BJ (cell line): ENCODE measurements around the gene CAPN15. TPM values are rescaled to one million over a fixed set of nuclear protein-coding genes. Genes with fewer than 3 reads are reported as not detected.

ENCODE experiments used
- CTCF ChIA-PET: fragments of 350-600 bp; formaldehyde crosslinking; extraction: SDS; loops from one replicate; lab custom pipeline; 2021; ENCODE audit warnings: antibody characterized with exemption, inconsistent platforms; lab: Yijun Ruan, JAX
- POLR2A ChIA-PET: fragments of 300-600 bp; sonication (Branson Sonifier 250); formaldehyde crosslinking; extraction: SDS; loops from one replicate; lab custom pipeline; 2021; ENCODE audit warnings: antibody characterized with exemption; lab: Charles Lee
- DNase-seq: peaks from one replicate; pipeline ENCODE4 v3.0.0-alpha.2; 2011; ENCODE audit warnings: low read depth
- H3K27me3 ChIP-seq: 2 replicates; pipeline ENCODE4 v1.6.0; 2011; ENCODE audit warnings: low read length; ENCODE audit not compliant: control insufficient read depth, insufficient read depth
- H3K36me3 ChIP-seq: 2 replicates; pipeline ENCODE4 v1.5.1; 2011; ENCODE audit warnings: low read length; ENCODE audit not compliant: control insufficient read depth, insufficient read depth
- H3K4me3 ChIP-seq: 2 replicates; pipeline ENCODE4 v1.5.1; 2011; ENCODE audit warnings: low read depth, mild to moderate bottlenecking, control low read depth, low read length
- polyA plus RNA-seq: library from polyadenylated mRNA; depleted of rRNA; stranded (reverse); fragments of >200 nt; gene quantifications from 2 replicates; pipeline ENCODE4 v1.2.3, GENCODE V29; 2011
- TF ChIP-seq, protein P1 (sequence below): IDR thresholded peaks from 2 replicates; pipeline ENCODE4 v1.5.1; 2011; ENCODE audit warnings: low read depth, mild to moderate bottlenecking, control low read depth, inconsistent platforms, low read length, moderate library complexity; ENCODE audit not compliant: insufficient read depth

CAPN15 gene
- polyA plus RNA-seq, 1 experiment: 12.9 TPM

DNA sequence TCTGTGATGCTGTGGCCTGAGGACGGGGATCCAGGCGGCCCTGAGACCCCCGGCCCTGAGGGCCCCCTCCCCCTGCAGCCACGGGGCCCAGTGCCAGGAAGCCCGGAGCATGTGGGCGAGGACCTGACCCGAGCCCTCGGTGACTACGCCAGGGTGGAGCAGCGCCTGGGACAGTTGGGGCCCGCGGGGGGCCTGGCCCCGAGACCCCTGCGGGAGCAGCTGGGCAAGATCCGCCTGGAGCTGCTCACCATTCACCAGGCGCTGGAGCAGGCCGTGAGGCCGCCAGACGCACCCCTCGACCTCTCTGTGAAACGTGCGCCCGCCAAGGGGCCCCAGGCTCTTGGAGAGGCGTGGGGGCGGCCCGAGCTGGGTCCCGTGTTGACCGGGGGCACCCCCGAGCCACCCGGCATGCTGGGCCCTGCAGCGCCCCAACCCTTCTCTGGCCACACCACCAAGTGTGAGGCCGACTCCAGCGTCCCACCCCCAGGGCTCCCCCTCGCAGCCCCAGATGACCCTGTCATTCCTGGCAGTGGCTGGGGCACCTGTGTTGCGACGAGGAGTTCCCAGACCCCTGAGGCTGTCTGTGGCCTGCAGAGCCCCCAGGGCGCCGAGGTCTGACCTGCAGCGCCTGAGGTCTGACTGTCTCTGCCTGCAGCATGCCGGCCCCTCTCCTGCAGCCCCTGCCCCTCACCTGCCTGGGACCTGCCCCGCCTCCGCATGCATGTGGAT lies 37.3 kb downstream of the CAPN15 start:
- CTCF ChIA-PET: no interaction called here
- POLR2A ChIA-PET: no interaction called here
- Histone ChIP-seq H3K4me3 (no peak overlapping the region), H3K36me3 (no peaks in the 10 kb centered on the region), H3K27me3 (peaks cover 8% of the 10 kb centered on the region)
- TF ChIP-seq, protein P1, sequence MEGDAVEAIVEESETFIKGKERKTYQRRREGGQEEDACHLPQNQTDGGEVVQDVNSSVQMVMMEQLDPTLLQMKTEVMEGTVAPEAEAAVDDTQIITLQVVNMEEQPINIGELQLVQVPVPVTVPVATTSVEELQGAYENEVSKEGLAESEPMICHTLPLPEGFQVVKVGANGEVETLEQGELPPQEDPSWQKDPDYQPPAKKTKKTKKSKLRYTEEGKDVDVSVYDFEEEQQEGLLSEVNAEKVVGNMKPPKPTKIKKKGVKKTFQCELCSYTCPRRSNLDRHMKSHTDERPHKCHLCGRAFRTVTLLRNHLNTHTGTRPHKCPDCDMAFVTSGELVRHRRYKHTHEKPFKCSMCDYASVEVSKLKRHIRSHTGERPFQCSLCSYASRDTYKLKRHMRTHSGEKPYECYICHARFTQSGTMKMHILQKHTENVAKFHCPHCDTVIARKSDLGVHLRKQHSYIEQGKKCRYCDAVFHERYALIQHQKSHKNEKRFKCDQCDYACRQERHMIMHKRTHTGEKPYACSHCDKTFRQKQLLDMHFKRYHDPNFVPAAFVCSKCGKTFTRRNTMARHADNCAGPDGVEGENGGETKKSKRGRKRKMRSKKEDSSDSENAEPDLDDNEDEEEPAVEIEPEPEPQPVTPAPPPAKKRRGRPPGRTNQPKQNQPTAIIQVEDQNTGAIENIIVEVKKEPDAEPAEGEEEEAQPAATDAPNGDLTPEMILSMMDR: no peak
- no peak for DNase-seq

DNA sequence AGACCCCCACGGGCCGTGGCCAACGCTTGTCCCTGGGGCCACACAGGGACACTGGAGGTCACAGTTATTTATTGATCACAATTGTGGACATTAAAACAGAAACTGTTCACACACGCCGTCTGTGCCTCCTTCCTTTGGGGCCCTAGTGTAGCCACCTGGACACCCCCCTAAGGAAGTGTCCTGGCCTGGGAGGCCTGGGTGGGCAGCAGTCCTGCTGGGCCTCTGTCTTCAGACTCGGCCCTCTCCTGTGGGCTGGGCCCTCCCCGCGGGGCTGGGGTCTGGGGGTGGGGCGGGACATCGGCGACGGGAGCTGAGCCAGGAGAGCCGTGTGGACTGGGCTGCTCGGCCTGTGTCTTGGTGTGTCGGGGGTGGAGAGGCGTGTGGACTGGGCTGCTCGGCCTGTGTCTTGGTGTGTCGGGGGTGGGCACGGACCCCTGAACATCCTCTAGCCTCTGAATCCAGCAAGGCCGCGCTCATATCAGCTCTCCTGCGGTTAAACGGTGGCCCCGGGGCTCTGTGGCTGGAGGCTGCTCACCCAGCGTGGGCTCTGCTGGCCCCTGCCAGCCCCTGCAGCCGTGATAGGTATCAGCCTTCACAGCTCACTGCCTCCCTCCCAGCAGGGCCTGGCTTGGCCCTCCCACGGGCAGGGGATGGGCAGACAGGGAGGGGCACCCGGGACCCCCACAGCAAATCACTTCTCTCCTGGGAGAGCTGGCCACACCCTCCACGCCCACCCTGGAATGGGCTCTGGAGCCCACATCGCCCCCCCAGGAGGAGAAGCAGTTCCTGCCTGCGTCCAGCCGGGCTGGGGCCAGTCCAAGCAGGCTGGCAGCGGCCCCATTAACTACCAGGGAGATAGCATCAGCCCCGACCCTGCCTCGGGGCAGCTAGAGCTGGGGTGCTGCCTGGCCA lies 38.2 kb downstream of the CAPN15 start:
- Histone ChIP-seq H3K27me3 (peaks cover 8% of the 10 kb centered on the region), H3K4me3 (no peak overlapping the region), H3K36me3 (no peaks in the 10 kb centered on the region)
- CTCF ChIA-PET: no interaction called here
- DNase-seq: no peak
- POLR2A ChIA-PET: no interaction called here
- TF ChIP-seq, protein P1: no peak

DNA sequence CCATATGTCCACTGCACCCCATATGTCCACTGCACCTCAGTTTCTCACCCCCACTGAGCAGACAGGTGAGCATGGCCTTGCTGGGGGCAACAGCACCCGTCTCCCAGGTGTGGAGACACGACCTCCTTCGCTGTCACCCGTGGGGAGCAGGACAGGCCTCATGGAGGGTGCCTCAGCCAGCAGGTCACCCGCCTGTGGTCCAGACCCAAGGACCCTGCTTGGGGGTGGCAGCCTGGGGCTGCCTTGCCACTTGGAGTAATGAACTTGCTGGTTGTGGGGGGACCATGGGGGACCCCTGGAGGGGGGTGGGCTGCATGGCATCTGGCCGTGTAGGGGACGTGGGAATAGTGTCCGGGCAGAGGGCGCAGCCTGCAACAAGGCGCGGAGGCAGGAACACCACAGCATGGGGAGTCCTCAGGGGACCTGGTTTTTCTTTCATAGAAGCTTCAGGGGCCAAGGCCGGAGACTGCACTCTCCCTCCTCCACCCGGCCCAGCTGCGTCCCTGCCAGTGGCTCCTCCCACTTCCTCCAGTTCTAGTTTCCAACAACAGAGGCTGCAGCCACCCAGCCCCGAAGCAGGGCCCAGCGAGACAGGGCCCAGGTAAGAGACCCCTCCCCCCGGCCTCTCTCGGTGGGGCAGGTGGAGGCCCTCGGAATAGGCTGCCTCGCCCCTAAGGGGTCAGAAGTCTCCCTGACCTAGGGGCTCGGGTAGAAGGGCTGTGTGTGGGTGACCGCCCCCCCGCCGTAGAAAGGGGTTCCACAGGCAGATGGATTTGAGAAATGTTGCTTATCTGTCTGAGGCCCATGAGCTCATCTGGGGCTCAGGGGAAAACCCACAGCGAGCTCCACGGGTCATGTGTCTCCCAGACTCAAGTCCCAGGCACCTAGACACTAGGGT lies 39.2 kb downstream of the CAPN15 start, which contains the start of gene NHLRC4:
NHLRC4 (plus strand) TSS at position 531 of the 898 bp plus-strand sequence. CDS start 1,043 bp downstream, outside the sequence.
- H3K4me3 ChIP-seq: peak within 1 kb of the TSS; percentile 16
- no peak for DNase-seq
- H3K27me3 ChIP-seq: peaks cover 4% of the 10 kb centered on the region
- ChIA-PET POLR2A (no interaction called here), CTCF (interaction anchor here (1.0 kb wide), 1 partner anchor 12 kb away, joined by 5 read pairs; no protein-coding TSS in a partner anchor)
- no peaks in the 10 kb centered on the region for H3K36me3 ChIP-seq
- TF ChIP-seq, protein P1: no peak

DNA sequence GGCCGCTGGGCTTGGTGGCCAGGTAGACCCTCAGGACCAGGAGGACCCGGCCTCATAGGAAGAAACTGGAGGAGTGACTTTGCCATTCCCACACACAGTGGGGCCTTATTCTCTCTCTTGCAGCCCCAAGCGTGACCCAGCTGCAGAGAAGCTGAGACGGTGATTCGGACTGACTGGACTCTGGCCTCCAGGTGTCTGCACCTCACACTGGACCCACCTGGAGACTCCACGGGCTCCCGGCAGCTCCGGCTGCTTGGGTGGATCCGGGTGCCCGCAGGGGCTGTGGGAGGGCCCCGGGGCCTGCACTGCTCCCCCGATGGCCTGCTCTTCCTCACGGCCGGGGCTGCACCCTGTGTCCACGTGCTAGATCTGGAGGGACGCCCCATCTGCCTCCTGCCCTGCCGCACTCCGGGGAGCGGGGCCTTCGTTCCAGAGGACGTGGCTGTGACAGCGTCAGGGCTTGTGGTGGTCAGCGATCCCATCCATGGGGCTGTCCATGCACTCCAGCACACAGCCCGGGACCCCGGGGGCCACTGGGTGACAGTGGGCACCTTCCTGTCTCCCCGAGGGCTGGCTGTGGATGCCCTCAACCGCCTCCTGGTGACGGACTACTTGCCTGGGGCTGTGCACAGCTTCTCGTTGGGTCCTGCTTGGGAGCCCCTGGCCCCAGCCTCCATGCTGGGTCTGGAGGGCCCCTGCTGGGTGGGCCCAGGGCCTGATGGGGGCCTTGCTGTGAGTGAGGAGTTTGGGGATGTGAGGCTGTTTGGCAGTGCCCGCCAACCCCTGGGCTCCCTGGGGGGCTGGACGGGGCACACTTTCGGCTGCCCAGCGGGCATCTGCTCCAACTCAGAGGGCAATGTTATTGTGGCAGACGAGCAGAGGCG lies 40.1 kb downstream of the CAPN15 start:
- TF ChIP-seq, protein P1: no peak

More for the DNA sequence above, 40.1 kb downstream of the CAPN15 start:
- ChIA-PET CTCF (interaction anchor here (1.0 kb wide), 2 partner anchors 11 to 12 kb away, joined by 3 to 5 read pairs; no protein-coding TSS in a partner anchor), POLR2A (no interaction called here)
- no peaks in the 10 kb centered on the region; the same call in 1 of the 2 replicates for H3K27me3 ChIP-seq
- peaks cover 2% of the 10 kb centered on the region for H3K36me3 ChIP-seq
- H3K4me3 ChIP-seq: no peak overlapping the region
- no peak for DNase-seq
